GM18870 (cell line): Measurements from ENCODE around the gene REG1A.

Experiments
- ATAC-seq: cut with Tn5 transposase; IDR thresholded peaks from one replicate; pipeline ENCODE4 v1.9.1; 2021; ENCODE audit warnings: moderate library complexity; ENCODE audit not compliant: unreplicated experiment

Gene REG1A

GRCh38 chr2:79124907-79125720 lies 4.8 kb downstream of the REG1A start:
- ATAC-seq = no peak

- no peak for ATAC-seq
Observed at GRCh38 chr2:79125721-79125985, 5.4 kb downstream of the REG1A start.

GRCh38 chr2:79128406-79128805 lies 8.1 kb downstream of the REG1A start:
- no peak for ATAC-seq

GRCh38 chr2:79129260-79129659 lies 9.0 kb downstream of the REG1A start:
- ATAC-seq = no peak

- ATAC-seq = no peak
Observed at GRCh38 chr2:79129804-79130203, 9.5 kb downstream of the REG1A start.

- ATAC-seq = no peak
Observed at GRCh38 chr2:79131687-79132086, 11.4 kb downstream of the REG1A start.

GRCh38 chr2:79138385-79138784 lies 18.1 kb downstream of the REG1A start:
- no peak for ATAC-seq

- no peak for ATAC-seq
Observed at GRCh38 chr2:79139423-79139822, 19.1 kb downstream of the REG1A start.

GRCh38 chr2:79155826-79156476 lies 35.7 kb downstream of the REG1A start:
- ATAC-seq = no peak

GRCh38 chr2:79159030-79159429 lies 38.7 kb downstream of the REG1A start:
- ATAC-seq = no peak

GRCh38 chr2:79159653-79160052 lies 39.4 kb downstream of the REG1A start, which contains the start of gene REG3A:
Gene REG3A, minus strand, starts transcription at chr2:79159753. Its CDS starts 348 bp downstream, at chr2:79159405.
- no peak for ATAC-seq

GRCh38 chr2:79162132-79162531 lies 41.8 kb downstream of the REG1A start:
- ATAC-seq = no peak

GRCh38 chr2:79162801-79163200 lies 42.5 kb downstream of the REG1A start:
- ATAC-seq = no peak

- no peak for ATAC-seq
Observed at GRCh38 chr2:79171348-79171958, 51.2 kb downstream of the REG1A start.
